HTERT RPE-1 (cell line): Measurements from ENCODE around the gene CHRNA5.

Experiments
- in situ Hi-C: fragments of 300-500 bp; cut with MboI; formaldehyde crosslinking; loops from 4 replicates; pipeline ENCODE4 v1.14.3; 2020; ENCODE audit warnings: low sequenced_read_pairs

Gene CHRNA5

GRCh38 chr15:78619022-78619950 lies 54.0 kb downstream of the CHRNA5 start:
- in situ Hi-C loops = no loop called here

- in situ Hi-C loops = no loop called here
Measured at GRCh38 chr15:78620021-78620526, 54.8 kb downstream of the CHRNA5 start.

- in situ Hi-C loops = no loop called here
Measured at GRCh38 chr15:78620527-78621421, 55.5 kb downstream of the CHRNA5 start, which contains the start of gene CHRNA3. CHRNA3 (minus strand) TSS chr15:78620996; CDS start chr15:78620794, 202 bp downstream.

GRCh38 chr15:78621810-78622402 lies 56.6 kb downstream of the CHRNA5 start:
- in situ Hi-C loops = no loop called here

- in situ Hi-C loops = no loop called here
Measured at GRCh38 chr15:78623786-78624497, 58.6 kb downstream of the CHRNA5 start.

- in situ Hi-C loops = no loop called here
Measured at GRCh38 chr15:78624651-78625590, 59.6 kb downstream of the CHRNA5 start.

GRCh38 chr15:78625606-78626280 lies 60.4 kb downstream of the CHRNA5 start:
- in situ Hi-C loops = no loop called here

GRCh38 chr15:78626381-78626995 lies 61.2 kb downstream of the CHRNA5 start:
- in situ Hi-C loops = no loop called here

- in situ Hi-C loops = no loop called here
Measured at GRCh38 chr15:78627348-78627747, 62.0 kb downstream of the CHRNA5 start.

GRCh38 chr15:78628227-78628626 lies 62.9 kb downstream of the CHRNA5 start:
- in situ Hi-C loops = no loop called here

- in situ Hi-C loops = no loop called here
Measured at GRCh38 chr15:78629031-78629715, 63.9 kb downstream of the CHRNA5 start.

- in situ Hi-C loops = no loop called here
Measured at GRCh38 chr15:78629716-78630065, 64.4 kb downstream of the CHRNA5 start.

GRCh38 chr15:78630886-78631633 lies 65.7 kb downstream of the CHRNA5 start:
- in situ Hi-C loops = no loop called here

GRCh38 chr15:78633348-78633747 lies 68.0 kb downstream of the CHRNA5 start:
- in situ Hi-C loops = no loop called here

GRCh38 chr15:78634210-78635145 lies 69.2 kb downstream of the CHRNA5 start:
- in situ Hi-C loops = no loop called here

- in situ Hi-C loops = no loop called here
Measured at GRCh38 chr15:78635346-78635745, 70.0 kb downstream of the CHRNA5 start.
